Transverse colon (tissue), 4 donors: ENCODE results near the gene SLC35F3. TPM values are rescaled to one million over a fixed set of nuclear protein-coding genes. Genes with fewer than 3 reads are reported as not detected.

Source experiments
- DNase-seq: peaks from one replicate; pipeline ENCODE4 v3.0.0-alpha.2; 2019
- H3K27ac ChIP-seq, 4 donors: fragments of 200-600 bp; sonication (generic); 2 replicates each; pipeline ENCODE4 v1.5.1; 2016 to 2018; ENCODE audit warnings: inconsistent platforms in 4 of 4
- H3K27me3 ChIP-seq: fragments of 200-600 bp; sonication (generic); 2 replicates; pipeline ENCODE4 v1.5.1; 2017; ENCODE audit warnings: inconsistent platforms
- H3K36me3 ChIP-seq, 4 donors: fragments of 200-600 bp; sonication (generic); 2 replicates each; pipeline ENCODE4 v1.5.1; 2017 to 2019; ENCODE audit warnings: inconsistent platforms in 4 of 4
- H3K4me1 ChIP-seq, 4 donors: fragments of 200-600 bp; sonication (generic); 2 replicates each; pipeline ENCODE4 v1.5.1; 2017 to 2020; ENCODE audit warnings: inconsistent platforms in 4 of 4
- H3K4me3 ChIP-seq, 4 donors: fragments of 200-600 bp; sonication (generic); 1 replicate in 1 of 4; 2 replicates in 3 of 4; pipeline versions ENCODE4 v1.5.1 to v1.6.1; 2017 to 2019; ENCODE audit warnings: inconsistent platforms in 4 of 4
- H3K9me3 ChIP-seq, 2 donors: fragments of 200-600 bp; sonication (generic); 2 replicates each; pipeline ENCODE4 v1.5.1; 2017 to 2019; ENCODE audit warnings: inconsistent platforms in 2 of 2
- EP300 ChIP-seq: sonication (generic); formaldehyde crosslinking; IDR thresholded peaks from one replicate; pipeline ENCODE4 v1.6.1; 2017; ENCODE audit warnings: antibody characterized with exemption, low read depth
- POLR2A ChIP-seq: fragments of 450-650 bp; IDR thresholded peaks from one replicate; pipeline ENCODE4 v1.6.1; 2016; ENCODE audit warnings: antibody characterized with exemption, mild to moderate bottlenecking, moderate library complexity
- POLR2AphosphoS5 ChIP-seq, 3 donors: sonication (generic); formaldehyde crosslinking; IDR thresholded peaks; one replicate each; pipeline ENCODE4 v1.6.1; 2016; ENCODE audit warnings: antibody characterized with exemption in 3 of 3
- WGBS, 2 donors: methylation state at CpG; one replicate each; pipeline ENCODE4 v1.1.5; 2018; ENCODE audit warnings: low coverage in 1 of 2; 5-methylcytosine and 5-hydroxymethylcytosine counted together
- in situ Hi-C, 4 donors: fragments of 200-750 bp; cut with MboI; loops; one replicate each; pipeline versions ENCODE4 v1.15.0 to v1.15.1; 2017; ENCODE audit warnings: low sequenced_read_pairs in 3 of 4, low pct_ligation_motif_present in 1 of 4, low pct_unique_long_range_greater_than_20kb in 1 of 4
- intact Hi-C: fragments of 100-400 bp; cut with DNase I; formaldehyde crosslinking; loops from one replicate; pipeline ENCODE4 v1.15.1; 2023; ENCODE audit warnings: low total_unique reads
- total RNA-seq, 4 donors: library from RNA; depleted of rRNA; stranded (reverse); fragments of >200 nt; gene quantifications; one replicate each; pipeline ENCODE4 v1.1.0, GENCODE V29; 2016
- TF ChIP-seq, protein P1 (sequence below), 5 experiments: fragments of 200-600 bp in 3 of 5; fragments of 450-650 bp in 2 of 5; sonication (generic) in 3 of 5; IDR thresholded peaks; 1 replicate in 2 of 5; 2 replicates in 3 of 5; pipeline ENCODE4 v1.5.1; 2016 to 2017; ENCODE audit warnings: antibody characterized with exemption in 5 of 5, inconsistent platforms in 3 of 5, mild to moderate bottlenecking in 2 of 5, moderate library complexity in 1 of 5

The SLC35F3 gene
- total RNA-seq, 4 donors from 2014 or later, result not detected

DNA sequence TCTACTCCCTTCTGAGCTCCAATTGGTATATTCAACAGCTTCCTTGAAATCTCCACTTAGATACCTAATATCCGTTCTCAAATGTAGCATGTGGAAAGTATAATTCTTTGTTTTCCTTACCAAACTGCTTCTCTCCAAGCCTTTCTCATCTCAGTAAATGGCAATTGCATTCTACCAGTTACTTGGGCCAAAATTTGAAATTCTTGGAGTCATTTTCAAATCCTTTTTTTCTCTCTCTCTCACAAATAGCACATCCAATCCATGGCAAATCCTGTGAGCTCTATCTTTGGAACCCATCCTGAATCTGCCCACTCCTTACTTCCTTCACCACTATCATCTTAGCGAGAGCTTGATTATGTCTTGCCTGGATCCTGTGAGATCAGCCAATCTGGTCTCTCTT is 39.3 kb upstream of the SLC35F3 start:
- H3K36me3 ChIP-seq, result no peaks in the 10 kb centered on the region
- DNase-seq, result no peak
- H3K4me1 ChIP-seq, result no peaks in the 10 kb centered on the region
- TF ChIP-seq POLR2AphosphoS5 (IDR thresholded peaks at IDR 0.05), result no peak
- TF ChIP-seq, protein P1, sequence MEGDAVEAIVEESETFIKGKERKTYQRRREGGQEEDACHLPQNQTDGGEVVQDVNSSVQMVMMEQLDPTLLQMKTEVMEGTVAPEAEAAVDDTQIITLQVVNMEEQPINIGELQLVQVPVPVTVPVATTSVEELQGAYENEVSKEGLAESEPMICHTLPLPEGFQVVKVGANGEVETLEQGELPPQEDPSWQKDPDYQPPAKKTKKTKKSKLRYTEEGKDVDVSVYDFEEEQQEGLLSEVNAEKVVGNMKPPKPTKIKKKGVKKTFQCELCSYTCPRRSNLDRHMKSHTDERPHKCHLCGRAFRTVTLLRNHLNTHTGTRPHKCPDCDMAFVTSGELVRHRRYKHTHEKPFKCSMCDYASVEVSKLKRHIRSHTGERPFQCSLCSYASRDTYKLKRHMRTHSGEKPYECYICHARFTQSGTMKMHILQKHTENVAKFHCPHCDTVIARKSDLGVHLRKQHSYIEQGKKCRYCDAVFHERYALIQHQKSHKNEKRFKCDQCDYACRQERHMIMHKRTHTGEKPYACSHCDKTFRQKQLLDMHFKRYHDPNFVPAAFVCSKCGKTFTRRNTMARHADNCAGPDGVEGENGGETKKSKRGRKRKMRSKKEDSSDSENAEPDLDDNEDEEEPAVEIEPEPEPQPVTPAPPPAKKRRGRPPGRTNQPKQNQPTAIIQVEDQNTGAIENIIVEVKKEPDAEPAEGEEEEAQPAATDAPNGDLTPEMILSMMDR (IDR thresholded peaks at IDR 0.05), result no peak
- no peak for TF ChIP-seq POLR2A
- no peak for TF ChIP-seq EP300
- in situ Hi-C loops (no loop called here), intact Hi-C loops (no loop called here)
- H3K27ac ChIP-seq, result no peak overlapping the region
- no peaks in the 10 kb centered on the region for H3K9me3 ChIP-seq
- no peak overlapping the region for H3K4me3 ChIP-seq
- no peaks in the 10 kb centered on the region for H3K27me3 ChIP-seq
- WGBS, 2 donors, result 92 to 94% methylated on average over 1 to 2 of the region's 2 CpGs

DNA sequence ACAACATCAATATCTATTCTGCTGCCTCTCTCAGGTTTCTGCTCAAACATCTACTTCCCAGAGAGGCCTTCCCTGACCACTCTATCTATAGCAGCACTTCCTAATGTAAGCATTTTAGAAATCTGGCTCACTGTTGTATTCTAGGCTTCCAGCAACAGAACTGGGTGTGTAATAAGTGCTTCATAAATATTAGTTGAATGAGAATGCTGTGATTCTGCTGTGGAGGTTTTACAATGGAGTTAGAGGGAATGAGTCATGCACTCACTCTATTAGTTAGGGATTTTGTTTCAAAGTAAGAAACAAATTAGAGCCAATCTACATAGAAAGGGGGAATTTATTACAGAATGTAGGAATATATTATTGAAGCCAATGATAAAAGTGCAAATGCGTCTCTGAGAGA is 38.6 kb upstream of the SLC35F3 start:
- no peak overlapping the region for H3K4me3 ChIP-seq
- no peak overlapping the region for H3K27ac ChIP-seq
- no peaks in the 10 kb centered on the region for H3K4me1 ChIP-seq
- WGBS, 2 donors, result 83 to 100% methylated on average over 1 of the region's 1 CpG
- in situ Hi-C loops, result no loop called here
- DNase-seq, result no peak
- H3K36me3 ChIP-seq, result no peaks in the 10 kb centered on the region
- H3K27me3 ChIP-seq, result no peaks in the 10 kb centered on the region
- H3K9me3 ChIP-seq, result no peaks in the 10 kb centered on the region
- TF ChIP-seq POLR2A (no peak), POLR2AphosphoS5 (IDR thresholded peaks at IDR 0.05) (no peak), EP300 (no peak)
- TF ChIP-seq, protein P1 (IDR thresholded peaks at IDR 0.05), result no peak
- intact Hi-C loops, result no loop called here

DNA sequence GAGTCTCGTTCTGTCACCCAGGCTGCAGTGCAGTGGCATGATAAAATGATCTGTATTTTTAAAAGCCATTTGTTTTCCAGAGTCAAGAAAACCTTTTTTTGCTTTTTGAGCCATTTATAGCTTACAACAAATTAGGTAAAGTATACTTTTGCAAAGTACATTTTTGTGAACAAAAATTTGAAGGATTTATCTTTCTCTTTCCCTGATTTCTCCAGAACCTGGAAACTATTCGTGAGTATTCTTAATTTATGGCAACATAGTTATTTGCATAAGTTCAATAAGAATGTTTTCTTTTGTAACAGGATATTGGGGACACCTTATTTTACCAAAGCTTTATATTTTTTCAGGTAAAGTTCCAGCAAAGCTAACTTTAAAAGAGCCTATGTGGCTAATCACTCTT is 37.4 kb upstream of the SLC35F3 start:
- TF ChIP-seq, protein P1 (IDR thresholded peaks at IDR 0.05), result no peak
- TF ChIP-seq POLR2AphosphoS5 (IDR thresholded peaks at IDR 0.05) (no peak), POLR2A (no peak), EP300 (no peak)
- no peaks in the 10 kb centered on the region for H3K4me1 ChIP-seq
- in situ Hi-C loops, result no loop called here
- no peak overlapping the region for H3K4me3 ChIP-seq
- H3K9me3 ChIP-seq, result no peaks in the 10 kb centered on the region
- intact Hi-C loops, result no loop called here
- DNase-seq, result no peak
- no peaks in the 10 kb centered on the region for H3K36me3 ChIP-seq
- WGBS, 2 donors, result 53 to 67% methylated on average over 2 of the region's 2 CpGs
- H3K27ac ChIP-seq, result no peak overlapping the region
- H3K27me3 ChIP-seq, result no peaks in the 10 kb centered on the region

DNA sequence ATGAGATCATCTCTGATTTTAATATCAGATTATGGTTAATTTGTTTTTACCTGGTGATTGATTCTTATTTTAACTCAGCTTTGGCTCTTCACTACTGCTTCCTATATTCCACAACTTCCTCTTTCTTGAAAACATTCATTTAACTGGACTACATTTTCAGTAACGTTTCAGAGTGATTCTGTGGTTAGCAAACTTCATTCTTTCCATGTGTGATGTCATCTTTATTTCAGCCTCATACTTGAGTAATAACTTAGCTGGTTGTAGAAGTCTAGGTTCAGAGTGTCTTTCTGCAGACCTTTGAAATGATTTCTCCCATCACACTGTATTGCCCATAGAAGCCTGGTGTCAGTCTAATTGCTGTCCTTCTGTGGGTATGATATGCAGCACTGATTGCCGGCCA is 36.0 kb upstream of the SLC35F3 start:
- Histone ChIP-seq H3K4me1 (no peaks in the 10 kb centered on the region), H3K9me3 (no peaks in the 10 kb centered on the region), H3K36me3 (no peaks in the 10 kb centered on the region), H3K27ac (no peak overlapping the region), H3K4me3 (no peak overlapping the region), H3K27me3 (no peaks in the 10 kb centered on the region)
- no peak for TF ChIP-seq EP300
- TF ChIP-seq POLR2A, result no peak
- TF ChIP-seq, protein P1 (IDR thresholded peaks at IDR 0.05), result no peak
- 49 to 54% methylated on average over 2 of the region's 2 CpGs for WGBS, 2 donors
- DNase-seq, result no peak
- intact Hi-C loops (no loop called here), in situ Hi-C loops (no loop called here)
